Measurements from ENCODE around the gene PHF5A. TPM values are rescaled to one million over a fixed set of nuclear protein-coding genes. Genes with fewer than 3 reads are reported as not detected.
A peak's percentile ranks its signal among the peaks of the same experiment; 100 is the strongest.

The PHF5A gene
- total RNA-seq, 1 donor from 2014 or later: 44.2 TPM

- Mint-ChIP-seq H3K36me3 (peaks cover 4% of the 10 kb centered on the region), H3K4me1 (no peaks in the 10 kb centered on the region), H3K27me3 (ENCODE audit: low read depth) (no peaks in the 10 kb centered on the region), H3K9me3 (no peaks in the 10 kb centered on the region), H3K27ac (peak overlapping the region; percentile 25), H3K4me3 (no peak overlapping the region)
- no peak for DNase-seq (ENCODE audit: low spot score in 2 of 2, unreplicated experiment in 2 of 2)
- no peak for TF ChIP-seq CTCF (IDR thresholded peaks at IDR 0.05; ENCODE audit: unreplicated experiment)
These were observed 29.9 kb upstream of the PHF5A start for GRCh38 chr22:41498303-41498835.

GRCh38 chr22:41491374-41492100, 23.0 kb upstream of the PHF5A start:
- no peak for TF ChIP-seq CTCF (IDR thresholded peaks at IDR 0.05; ENCODE audit: unreplicated experiment)
- Mint-ChIP-seq H3K27me3 (ENCODE audit: low read depth) (no peaks in the 10 kb centered on the region), H3K4me3 (no peak overlapping the region), H3K9me3 (no peaks in the 10 kb centered on the region), H3K27ac (peak overlapping the region; percentile 8), H3K36me3 (no peaks in the 10 kb centered on the region), H3K4me1 (peaks cover 18% of the 10 kb centered on the region)
- DNase-seq (ENCODE audit: low spot score in 2 of 2, unreplicated experiment in 2 of 2): no peak

- Mint-ChIP-seq H3K4me1 (peaks cover 18% of the 10 kb centered on the region), H3K9me3 (no peaks in the 10 kb centered on the region), H3K4me3 (no peak overlapping the region), H3K27me3 (ENCODE audit: low read depth) (no peaks in the 10 kb centered on the region), H3K27ac (no peak overlapping the region), H3K36me3 (no peaks in the 10 kb centered on the region)
- no peak for DNase-seq (ENCODE audit: low spot score in 2 of 2, unreplicated experiment in 2 of 2)
- no peak for TF ChIP-seq CTCF (IDR thresholded peaks at IDR 0.05; ENCODE audit: unreplicated experiment)
These were observed 20.3 kb upstream of the PHF5A start for GRCh38 chr22:41488596-41489385.

- Mint-ChIP-seq H3K9me3 (no peaks in the 10 kb centered on the region), H3K4me3 (no peak overlapping the region), H3K36me3 (no peaks in the 10 kb centered on the region), H3K27ac (no peak overlapping the region), H3K27me3 (ENCODE audit: low read depth) (no peaks in the 10 kb centered on the region), H3K4me1 (peaks cover 18% of the 10 kb centered on the region)
- DNase-seq (ENCODE audit: low spot score in 2 of 2, unreplicated experiment in 2 of 2): no peak
- no peak for TF ChIP-seq CTCF (IDR thresholded peaks at IDR 0.05; ENCODE audit: unreplicated experiment)
These were observed 19.6 kb upstream of the PHF5A start for GRCh38 chr22:41488076-41488475.

- TF ChIP-seq CTCF (IDR thresholded peaks at IDR 0.05; ENCODE audit: unreplicated experiment): no peak
- Mint-ChIP-seq H3K4me1 (peaks cover 18% of the 10 kb centered on the region), H3K9me3 (no peaks in the 10 kb centered on the region), H3K27me3 (ENCODE audit: low read depth) (no peaks in the 10 kb centered on the region), H3K36me3 (no peaks in the 10 kb centered on the region), H3K27ac (no peak overlapping the region), H3K4me3 (no peak overlapping the region)
- DNase-seq (ENCODE audit: low spot score in 2 of 2, unreplicated experiment in 2 of 2): no peak
These were observed 18.8 kb upstream of the PHF5A start for GRCh38 chr22:41487037-41487935.

Measured in mesothelial cell of epicardium (in vitro differentiated cells).